GM12872 (cell line): ENCODE measurements around the gene CHAT.

ENCODE experiments used
- CTCF ChIP-seq: IDR thresholded peaks from 3 replicates; pipeline ENCODE4 v1.5.1; 2011; ENCODE audit warnings: low read depth, mild to moderate bottlenecking, low read length, moderate library complexity; ENCODE audit not compliant: insufficient read depth

Gene CHAT

GRCh38 chr10:49689882-49690510 is 76.2 kb downstream of the CHAT start:
- no peak for TF ChIP-seq CTCF

- TF ChIP-seq CTCF: no peak
Measured at GRCh38 chr10:49690698-49691356, 77.0 kb downstream of the CHAT start.

GRCh38 chr10:49691588-49691987 is 77.8 kb downstream of the CHAT start:
- no peak for TF ChIP-seq CTCF

- TF ChIP-seq CTCF: no peak
Measured at GRCh38 chr10:49694466-49694865, 80.6 kb downstream of the CHAT start.

GRCh38 chr10:49696311-49696710 is 82.5 kb downstream of the CHAT start:
- TF ChIP-seq CTCF: no peak

GRCh38 chr10:49698679-49699078 is 84.8 kb downstream of the CHAT start:
- TF ChIP-seq CTCF: no peak

- no peak for TF ChIP-seq CTCF
Measured at GRCh38 chr10:49700211-49700610, 86.4 kb downstream of the CHAT start.
